ENCODE data around the gene TRMO.

DNA sequence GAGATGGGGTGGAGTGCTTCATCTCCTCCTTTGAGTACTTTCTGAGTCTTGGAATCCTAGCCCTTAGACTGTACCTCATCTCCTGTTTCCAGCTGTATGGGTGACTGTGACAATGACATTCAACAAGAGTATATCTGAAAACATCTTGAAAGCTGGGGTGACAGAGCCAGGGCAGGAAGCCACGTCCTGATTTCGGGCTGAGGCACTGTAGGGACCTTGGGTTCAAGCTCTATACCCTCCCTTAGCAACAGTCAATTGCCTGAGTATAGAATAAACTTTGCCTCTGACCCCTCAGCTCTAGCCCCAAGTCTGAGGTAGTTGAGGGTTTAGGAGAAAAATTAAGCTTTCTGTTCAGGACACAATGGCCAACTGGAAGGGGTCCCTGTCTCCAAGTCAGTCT lies 63.0 kb downstream of the TRMO start:
- TF ChIP-seq EZH2 (IDR thresholded peaks at IDR 0.05; ENCODE audit: insufficient read depth, poor library complexity, severe bottlenecking), result no peak
- no peak for TF ChIP-seq EZH2phosphoT487 (IDR thresholded peaks at IDR 0.05; ENCODE audit: insufficient read depth, low read depth)

Data from GM23248 (cell line).